HG03558 (cell line): ENCODE results near the gene INHBC.
"Not testable (repeated sequence)": the region's sequence is repeated elsewhere in the genome, so short reads cannot be mapped to it uniquely, and the experiment has no call there.

ENCODE experiments used
- ATAC-seq: cut with Tn5 transposase; IDR thresholded peaks from one replicate; pipeline ENCODE4 v1.9.1; 2021; ENCODE audit warnings: moderate number of reproducible peaks; ENCODE audit not compliant: unreplicated experiment; ENCODE audit errors: extremely low read depth

INHBC gene

DNA sequence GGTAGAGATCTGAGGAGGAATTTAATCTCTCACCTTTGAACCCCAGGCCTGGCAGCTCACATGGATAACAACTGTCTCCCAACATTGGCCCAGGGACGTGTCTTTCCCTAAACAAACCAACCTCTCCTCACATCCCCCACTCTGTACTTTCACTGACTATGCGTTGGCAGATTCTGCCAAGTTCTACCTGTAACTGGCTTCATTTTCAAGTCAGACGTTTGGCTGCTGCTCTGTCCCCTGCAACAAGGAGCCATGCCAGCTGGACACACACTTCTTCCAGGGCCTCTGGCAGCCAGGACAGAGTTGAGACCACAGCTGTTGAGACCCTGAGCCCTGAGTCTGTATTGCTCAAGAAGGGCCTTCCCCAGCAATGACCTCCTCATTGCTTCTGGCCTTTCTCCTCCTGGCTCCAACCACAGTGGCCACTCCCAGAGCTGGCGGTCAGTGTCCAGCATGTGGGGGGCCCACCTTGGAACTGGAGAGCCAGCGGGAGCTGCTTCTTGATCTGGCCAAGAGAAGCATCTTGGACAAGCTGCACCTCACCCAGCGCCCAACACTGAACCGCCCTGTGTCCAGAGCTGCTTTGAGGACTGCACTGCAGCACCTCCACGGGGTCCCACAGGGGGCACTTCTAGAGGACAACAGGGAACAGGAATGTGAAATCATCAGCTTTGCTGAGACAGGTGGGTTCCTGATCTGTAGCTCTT is at the start of gene INHBC:
Gene INHBC, plus strand, starts transcription at position 268 of the 707 bp plus-strand sequence. Its CDS starts 103 bp downstream, at position 371.
- no peak for ATAC-seq

GRCh38 chr12:57385586-57385985 is 49.0 kb upstream of the INHBC start:
- no peak for ATAC-seq

DNA sequence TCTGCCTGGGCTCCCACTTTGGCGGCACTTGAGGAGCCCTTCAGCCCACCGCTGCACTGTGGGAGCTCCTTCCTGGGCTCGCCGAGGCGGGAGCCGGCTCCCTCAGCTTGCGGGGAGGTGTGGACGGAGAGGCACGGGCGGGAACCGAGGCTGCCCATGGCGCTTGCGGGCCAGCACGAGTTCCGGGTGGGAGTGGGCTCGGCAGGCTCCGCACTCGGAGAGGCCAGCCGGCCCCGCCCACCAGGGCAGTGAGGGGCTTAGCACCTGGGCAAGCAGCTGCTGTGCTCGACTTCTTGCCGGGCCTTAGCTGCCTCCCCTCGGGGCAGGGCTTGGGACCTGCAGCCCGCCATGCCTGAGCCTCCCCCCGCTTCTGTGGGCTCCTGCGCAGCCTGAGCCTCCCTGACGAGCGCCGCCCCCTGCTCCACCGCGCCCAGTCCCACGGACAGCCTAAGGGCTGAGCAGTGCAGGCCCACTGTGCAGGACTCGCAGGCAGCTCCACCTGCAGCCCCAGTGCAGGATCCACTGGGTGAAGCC is 48.3 kb upstream of the INHBC start:
- ATAC-seq = no peak

DNA sequence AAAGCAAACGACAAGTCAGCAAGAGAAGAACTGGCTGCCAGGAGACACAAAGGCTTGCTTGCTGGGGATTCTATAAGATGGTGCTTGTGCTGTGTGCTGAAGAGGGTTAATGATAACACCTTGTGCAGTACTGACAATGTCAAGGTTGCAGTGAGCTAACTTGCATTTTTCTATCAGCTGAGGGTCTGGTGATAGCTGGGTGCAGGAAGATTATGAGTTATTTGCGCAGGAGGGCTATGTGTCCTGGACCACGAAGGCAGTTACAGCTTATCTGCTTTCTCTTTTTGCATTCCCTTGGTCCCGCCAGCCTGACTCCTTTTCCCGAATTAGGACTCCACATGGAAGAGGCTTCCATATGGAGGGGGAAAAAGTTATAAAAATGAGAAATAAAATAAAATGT is 46.2 kb upstream of the INHBC start:
- no peak for ATAC-seq

DNA sequence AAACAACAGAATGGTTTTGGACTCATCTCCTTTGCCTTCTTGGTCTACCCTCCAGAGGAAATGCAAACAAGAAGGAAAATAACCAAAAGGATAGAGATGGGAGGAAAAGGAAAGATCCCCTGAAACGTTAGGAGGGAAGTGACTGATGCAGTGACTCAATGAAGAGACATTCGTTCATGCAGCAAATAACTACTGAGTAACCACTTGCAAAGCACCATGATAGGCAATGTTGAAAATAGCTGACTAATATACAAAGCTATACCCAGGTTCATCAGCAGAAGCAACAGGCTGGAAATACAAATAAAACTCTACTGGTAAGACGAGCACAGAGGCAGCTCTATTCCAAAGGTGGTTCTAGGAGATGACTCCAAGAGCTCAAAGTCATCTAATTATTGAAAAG is 45.6 kb upstream of the INHBC start:
- no peak for ATAC-seq

DNA sequence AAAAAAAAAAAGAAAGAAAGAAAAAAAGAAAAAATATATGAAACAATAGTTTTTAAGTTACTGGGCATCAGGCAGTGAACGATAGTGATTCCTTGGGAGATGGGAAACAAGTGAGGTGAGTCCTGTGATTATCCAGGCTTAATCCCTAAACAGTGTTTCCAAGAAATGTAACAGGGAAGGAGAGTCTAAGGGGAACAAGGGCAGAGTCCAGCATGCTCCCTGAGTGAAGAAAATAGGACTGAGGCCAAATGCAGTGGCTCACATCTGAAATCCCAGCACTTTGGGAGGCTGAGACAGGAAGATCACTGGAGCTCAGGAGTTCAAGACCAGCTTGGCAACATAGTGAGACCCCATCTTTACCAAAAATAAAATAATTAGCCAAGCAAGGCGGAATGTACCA is 44.4 kb upstream of the INHBC start:
- no peak for ATAC-seq

DNA sequence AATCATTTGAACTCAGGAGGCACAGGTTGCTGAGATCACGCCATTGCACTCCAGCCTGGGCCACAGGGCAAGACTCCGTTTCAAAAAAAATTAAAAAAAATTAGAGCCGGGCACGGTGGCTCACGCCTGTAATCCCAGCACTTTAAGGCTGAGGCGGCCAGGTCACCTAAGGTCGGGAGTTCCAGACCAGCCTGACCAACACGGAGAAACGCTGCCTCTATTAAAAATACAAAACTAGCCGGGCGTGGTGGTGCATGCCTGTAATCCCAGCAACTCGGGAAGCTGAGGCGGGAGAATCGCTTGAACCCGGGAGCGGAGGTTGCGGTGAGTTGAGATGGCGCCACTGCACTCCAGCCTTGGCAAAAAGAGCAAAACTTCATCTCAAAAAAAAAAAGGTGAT is 39.5 kb upstream of the INHBC start:
- no peak for ATAC-seq

- no peak for ATAC-seq
These were observed 37.1 kb upstream of the INHBC start for GRCh38 chr12:57397441-57397840.

- ATAC-seq = not testable (repeated sequence)
These were observed 34.7 kb upstream of the INHBC start for GRCh38 chr12:57399718-57400463.

- ATAC-seq = no peak
These were observed 33.4 kb upstream of the INHBC start for GRCh38 chr12:57401165-57401564.

DNA sequence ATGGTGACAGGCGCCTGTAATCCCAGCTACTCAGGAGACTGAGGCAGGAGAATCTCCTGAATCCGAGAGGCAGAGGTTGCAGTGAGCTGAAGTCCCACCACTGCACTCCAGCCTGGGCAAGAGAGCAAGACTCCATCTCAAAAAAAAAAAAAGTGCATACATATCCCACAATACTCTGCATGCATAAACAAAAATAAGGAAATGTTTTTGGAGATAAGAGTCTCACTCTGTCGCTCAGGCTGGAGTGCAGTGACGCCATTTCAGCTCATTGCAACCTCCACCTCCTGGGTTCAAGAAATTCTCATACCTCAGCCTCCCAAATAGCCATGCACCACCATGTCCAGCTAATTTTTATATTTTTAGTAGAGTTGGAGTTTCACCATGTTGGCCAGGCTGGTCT is 32.4 kb upstream of the INHBC start:
- ATAC-seq = not testable (repeated sequence)

DNA sequence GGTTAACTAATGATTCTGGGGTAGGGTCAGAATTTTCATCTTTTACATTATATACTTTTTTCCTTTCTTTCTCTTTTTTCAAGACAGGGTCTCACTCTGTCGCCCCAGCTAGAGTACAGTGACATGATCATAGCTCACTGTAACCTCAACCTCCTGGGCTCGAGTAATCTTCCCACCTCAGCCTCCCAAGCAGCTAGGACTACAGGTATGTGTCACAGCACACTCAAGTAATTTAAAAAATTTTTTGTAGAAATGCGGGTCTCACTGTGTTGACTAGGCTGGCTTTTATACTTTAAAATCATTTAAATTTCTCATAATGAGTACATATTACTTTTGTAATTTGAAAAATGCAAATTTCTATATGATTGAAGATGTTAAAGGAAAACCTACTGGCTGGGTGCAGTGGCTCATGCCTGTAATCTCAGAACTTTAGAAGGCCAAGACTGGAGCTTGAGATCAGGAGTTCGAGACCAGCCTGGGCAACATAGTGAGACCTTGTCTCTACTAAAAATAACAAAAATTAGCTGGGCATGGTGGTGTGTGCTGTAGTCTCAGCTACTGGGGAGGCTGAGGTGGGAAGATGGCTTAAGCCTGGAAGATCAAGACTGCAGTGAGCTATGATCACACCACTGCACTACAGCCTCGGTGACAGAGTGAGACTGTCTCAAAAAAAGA is 29.5 kb upstream of the INHBC start:
- ATAC-seq = no peak

- no peak for ATAC-seq
These were observed 24.1 kb upstream of the INHBC start for GRCh38 chr12:57410534-57410933.

- ATAC-seq = not testable (repeated sequence)
These were observed 20.4 kb upstream of the INHBC start for GRCh38 chr12:57414160-57414559.

GRCh38 chr12:57415088-57415487 is 19.5 kb upstream of the INHBC start:
- ATAC-seq = no peak

DNA sequence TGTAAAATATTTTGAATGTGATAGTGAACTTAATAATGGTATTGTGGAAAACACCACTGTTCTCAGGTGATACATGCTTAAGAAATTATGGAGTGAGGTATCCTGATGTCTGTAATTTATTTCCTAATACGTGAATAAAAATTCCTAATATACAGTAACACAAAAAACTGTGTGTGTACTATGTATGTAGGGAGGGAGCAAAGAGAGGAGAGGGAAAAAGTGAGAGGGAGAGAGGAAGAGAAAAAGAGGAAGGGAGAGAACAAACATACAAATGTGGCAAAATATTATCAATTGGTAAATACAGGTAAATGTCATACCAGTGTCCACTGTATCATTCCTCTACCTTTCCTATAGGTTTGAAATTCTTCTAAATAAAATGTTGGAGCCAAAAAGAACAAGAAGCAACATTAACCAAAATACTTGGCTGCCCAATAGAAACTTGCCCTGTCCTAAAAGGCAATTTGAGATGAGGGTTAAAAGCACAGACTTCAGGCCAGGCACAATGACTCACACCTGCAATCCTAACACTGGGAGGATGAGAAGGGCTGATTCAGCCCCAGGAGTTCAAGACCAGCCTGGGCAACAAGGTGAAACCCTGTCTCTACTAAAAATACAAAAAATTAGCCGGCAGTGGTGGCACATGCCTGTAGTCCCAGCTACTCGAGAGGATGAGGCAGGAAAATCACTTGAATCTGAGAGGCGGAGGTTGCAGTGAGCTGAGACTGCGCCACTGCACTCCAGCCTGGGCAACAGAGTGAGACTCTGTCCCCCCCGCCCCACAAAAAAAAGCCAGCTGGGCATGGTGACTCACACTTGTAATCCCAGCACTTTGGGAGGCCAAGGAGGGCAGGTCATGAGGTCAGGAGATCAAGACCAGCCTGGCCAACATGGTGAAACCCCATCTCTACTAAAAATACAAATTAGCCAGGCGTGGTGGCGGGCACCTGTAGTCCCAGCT is 18.3 kb upstream of the INHBC start:
- no peak for ATAC-seq

DNA sequence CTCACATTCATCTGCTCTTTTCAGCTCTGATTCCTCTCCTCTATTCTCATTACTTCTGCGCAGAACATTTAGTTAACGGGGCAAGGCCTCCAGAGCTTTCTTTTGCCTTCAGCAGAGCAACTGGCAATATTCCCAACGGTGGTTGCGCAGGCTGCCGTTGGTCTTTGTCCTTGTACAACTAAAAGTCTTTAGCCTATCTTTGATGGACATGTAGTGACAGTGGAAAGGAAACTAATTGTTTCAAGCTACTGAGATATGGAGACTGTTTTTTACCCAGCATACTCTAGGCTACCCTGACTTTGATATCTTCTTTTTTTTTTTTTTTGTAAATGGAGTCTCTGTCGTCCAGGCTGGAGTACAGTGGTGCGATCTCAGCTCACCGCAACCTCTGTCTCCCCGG is 16.3 kb upstream of the INHBC start:
- ATAC-seq = no peak

- ATAC-seq = no peak
These were observed 15.1 kb upstream of the INHBC start for GRCh38 chr12:57419495-57419894.

DNA sequence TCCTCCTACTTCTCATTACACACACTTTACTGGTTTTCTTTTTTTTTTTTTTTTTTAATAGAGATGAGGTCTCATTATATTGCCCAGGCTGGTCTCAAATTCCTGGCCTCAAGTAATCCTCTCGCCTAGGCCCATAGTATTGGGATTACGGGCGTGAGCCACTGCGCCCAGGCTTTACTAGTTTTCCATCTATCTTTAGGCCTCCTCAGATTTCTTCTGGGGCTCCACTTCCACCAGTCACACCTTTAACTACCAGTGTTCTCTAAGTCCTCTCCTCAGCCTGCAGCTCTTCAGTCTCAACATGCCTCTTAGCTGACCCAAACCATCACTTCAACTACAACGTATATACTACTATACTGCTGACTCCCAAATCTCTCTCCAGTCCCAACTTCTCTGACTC is 14.1 kb upstream of the INHBC start:
- no peak for ATAC-seq

- not testable (repeated sequence) for ATAC-seq
These were observed 7.6 kb upstream of the INHBC start for GRCh38 chr12:57426948-57427347.
